NCI-H1930 (cell line): ENCODE measurements around the gene DTX4.

Experiments
- DNase-seq, 2 experiments: peaks; one replicate each; lab custom pipeline; 2025; lab: John Stamatoyannopoulos, UW

Gene DTX4

GRCh38 chr11:59219836-59220235 is 47.9 kb downstream of the DTX4 start:
- no peak for DNase-seq

GRCh38 chr11:59221441-59221840 is 49.5 kb downstream of the DTX4 start:
- no peak for DNase-seq

- no peak for DNase-seq
Observed at GRCh38 chr11:59222464-59223060, 50.6 kb downstream of the DTX4 start.

GRCh38 chr11:59223177-59223576 is 51.2 kb downstream of the DTX4 start:
- no peak for DNase-seq

GRCh38 chr11:59223611-59224010 is 51.7 kb downstream of the DTX4 start:
- no peak for DNase-seq

GRCh38 chr11:59224351-59224928 is 52.5 kb downstream of the DTX4 start:
- DNase-seq = no peak

GRCh38 chr11:59225017-59225416 is 53.1 kb downstream of the DTX4 start:
- no peak for DNase-seq

GRCh38 chr11:59226396-59226795 is 54.5 kb downstream of the DTX4 start:
- no peak for DNase-seq

GRCh38 chr11:59240322-59240721 is 68.4 kb downstream of the DTX4 start:
- DNase-seq = no peak

- no peak for DNase-seq
Observed at GRCh38 chr11:59243633-59244032, 71.7 kb downstream of the DTX4 start.

GRCh38 chr11:59247531-59248227 is 75.7 kb downstream of the DTX4 start:
- DNase-seq = no peak

GRCh38 chr11:59249535-59249934 is 77.6 kb downstream of the DTX4 start:
- no peak for DNase-seq

- DNase-seq = no peak
Observed at GRCh38 chr11:59253001-59253400, 81.1 kb downstream of the DTX4 start.

- DNase-seq = no peak
Observed at GRCh38 chr11:59254286-59254685, 82.4 kb downstream of the DTX4 start.

GRCh38 chr11:59255281-59255680 is 83.3 kb downstream of the DTX4 start:
- DNase-seq = no peak
